A673 (cell line): ENCODE measurements around the gene OTUD6A. TPM values are rescaled to one million over a fixed set of nuclear protein-coding genes. Genes with fewer than 3 reads are reported as not detected.

Experiments
- microRNA-seq: library from miRNA; unstranded; fragments of <30 nt; microRNA quantifications from one replicate; pipeline ENCODE4 v1.2.0, GENCODE V29; 2021
- total RNA-seq: library from RNA; stranded (reverse); gene quantifications from 2 replicates; pipeline ENCODE4 v1.2.3, GENCODE V29; 2021

OTUD6A gene
- total RNA-seq, 1 experiment from 2014 or later: not detected

Small RNA genes within 50 kb of the gene (microRNA-seq; reads per million reads assigned to microRNA genes)
- gene MIR676: 26.4 reads per million, percentile 46 among the genes with 10 or more reads in this experiment

Other genes with a start within 250 kb of the OTUD6A start
- gene AWAT2, start 12.5 kb upstream of the OTUD6A start, total RNA-seq: not detected in 2 replicates
- gene IGBP1, start 71.0 kb downstream of the OTUD6A start, total RNA-seq: 35.2 and 36.2 TPM in 2 replicates
- gene DGAT2L6, start 115.0 kb downstream of the OTUD6A start, total RNA-seq: not detected in 2 replicates
- not detected in 2 replicates for gene AWAT1, start 172.2 kb downstream of the OTUD6A start, total RNA-seq
- gene P2RY4, start 197.7 kb downstream of the OTUD6A start, total RNA-seq: 0.26 TPM in 1 of 2 replicates, not detected in the other
- not detected in 2 replicates for gene ARR3, start 205.9 kb downstream of the OTUD6A start, total RNA-seq
- gene RAB41, start 219.7 kb downstream of the OTUD6A start, total RNA-seq: not detected in 2 replicates
- 57.2 and 60.8 TPM in 2 replicates for gene PDZD11, start 227.5 kb downstream of the OTUD6A start, total RNA-seq
- gene KIF4A, start 227.6 kb downstream of the OTUD6A start, total RNA-seq: 66.9 and 76.7 TPM in 2 replicates